HG03097 (cell line): ENCODE data around the gene PTN.
"Not testable (repeated sequence)": the region's sequence is repeated elsewhere in the genome, so short reads cannot be mapped to it uniquely, and the experiment has no call there.

Experiments
- ATAC-seq: cut with Tn5 transposase; IDR thresholded peaks from one replicate; pipeline ENCODE4 v1.9.1; 2021; ENCODE audit not compliant: unreplicated experiment, low FRiP score

PTN gene

GRCh38 chr7:137269240-137269639 lies 74.3 kb downstream of the PTN start:
- ATAC-seq, result no peak

DNA sequence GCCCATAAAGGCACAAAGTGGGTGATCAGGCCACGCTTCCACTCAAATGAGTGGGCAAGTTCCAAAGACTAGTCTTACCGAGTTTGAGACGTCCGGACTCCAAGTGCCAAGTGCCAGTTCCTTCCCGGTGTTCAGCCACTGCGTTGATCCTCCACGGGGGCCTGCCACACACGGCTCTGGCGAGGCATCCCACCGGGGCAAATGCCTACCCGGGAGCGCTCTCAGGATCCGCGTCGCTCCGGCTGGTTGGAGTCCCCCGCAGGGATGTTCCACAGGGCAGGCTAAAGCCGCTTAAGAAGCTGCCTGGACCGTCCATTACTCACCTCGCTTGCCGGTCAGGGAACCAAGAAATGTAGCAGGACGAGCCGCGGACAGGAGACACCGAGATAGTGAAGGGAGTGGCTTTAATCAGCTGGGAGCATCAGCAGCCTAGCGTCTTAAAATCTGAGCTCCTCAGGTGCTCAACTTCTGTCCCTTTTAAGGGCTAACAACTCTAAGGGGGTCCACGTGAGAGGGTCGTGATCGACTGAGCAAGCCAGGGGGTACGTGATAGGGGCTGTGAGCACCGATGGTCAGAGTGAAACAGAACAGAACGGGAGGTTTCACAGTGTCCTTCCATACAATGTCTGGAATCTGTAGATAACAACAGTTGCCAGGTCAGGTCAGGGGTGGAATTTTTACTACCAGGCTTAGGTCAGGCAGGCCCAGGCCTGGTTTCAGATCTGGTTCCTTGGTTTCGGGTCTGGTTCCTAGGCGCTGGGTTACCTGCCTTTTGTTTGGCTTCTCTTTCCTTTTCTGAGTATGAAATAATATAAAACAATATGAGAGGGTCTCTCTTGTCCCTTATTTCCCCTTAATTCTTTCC lies 75.3 kb downstream of the PTN start:
- not testable (repeated sequence) for ATAC-seq

GRCh38 chr7:137266764-137267163 lies 76.8 kb downstream of the PTN start:
- no peak for ATAC-seq

- not testable (repeated sequence) for ATAC-seq
Measured at GRCh38 chr7:137265480-137265879, 78.1 kb downstream of the PTN start.

- ATAC-seq, result no peak
Measured at GRCh38 chr7:137262599-137262998, 80.9 kb downstream of the PTN start.

GRCh38 chr7:137258552-137258951 lies 85.0 kb downstream of the PTN start:
- ATAC-seq, result no peak

GRCh38 chr7:137254766-137255165 lies 88.8 kb downstream of the PTN start:
- no peak for ATAC-seq

GRCh38 chr7:137245890-137246289 lies 97.6 kb downstream of the PTN start:
- no peak for ATAC-seq

GRCh38 chr7:137245186-137245585 lies 98.3 kb downstream of the PTN start:
- ATAC-seq, result no peak

GRCh38 chr7:137243741-137244140 lies 99.8 kb downstream of the PTN start:
- no peak for ATAC-seq

DNA sequence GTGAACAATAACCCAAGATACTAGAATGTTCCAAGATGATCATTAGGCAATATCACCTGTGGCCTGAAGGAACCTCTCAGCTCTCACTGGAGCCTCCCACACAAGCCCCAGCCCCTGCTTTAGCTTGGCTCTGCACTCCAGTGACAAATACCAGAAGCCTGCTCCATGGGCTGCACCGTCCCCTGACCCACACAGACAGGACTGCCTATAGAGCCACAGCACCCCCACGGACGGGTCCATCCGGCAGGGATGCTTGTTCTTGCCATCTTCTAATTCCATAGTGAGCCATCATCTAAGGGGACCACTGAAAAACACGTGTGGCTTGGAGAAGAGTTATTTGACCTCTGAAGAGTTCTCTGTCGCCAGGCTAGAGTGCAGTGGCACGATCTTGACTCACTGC lies 100.9 kb downstream of the PTN start:
- ATAC-seq, result no peak

- ATAC-seq, result no peak
Measured at GRCh38 chr7:137241655-137242360, 101.7 kb downstream of the PTN start.

DNA sequence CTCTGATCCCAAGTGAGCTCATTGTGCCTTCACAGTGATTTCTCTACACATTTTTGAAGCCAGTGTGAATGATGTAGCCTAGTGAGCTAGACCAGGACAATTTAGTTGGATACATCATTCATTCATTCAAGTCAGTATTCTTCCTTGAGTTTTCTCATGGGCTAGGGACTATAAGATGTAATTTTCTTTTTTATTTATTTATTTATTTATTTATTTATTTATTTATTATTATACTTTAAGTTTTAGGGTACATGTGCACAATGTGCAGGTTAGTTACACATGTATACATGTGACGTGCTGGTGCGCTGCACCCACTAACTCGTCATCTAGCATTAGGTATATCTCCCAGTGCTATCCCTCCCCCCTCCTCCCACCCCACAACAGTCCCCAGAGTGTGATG lies 104.3 kb downstream of the PTN start:
- ATAC-seq, result not testable (repeated sequence)

GRCh38 chr7:137235434-137235833 lies 108.1 kb downstream of the PTN start:
- ATAC-seq, result no peak

DNA sequence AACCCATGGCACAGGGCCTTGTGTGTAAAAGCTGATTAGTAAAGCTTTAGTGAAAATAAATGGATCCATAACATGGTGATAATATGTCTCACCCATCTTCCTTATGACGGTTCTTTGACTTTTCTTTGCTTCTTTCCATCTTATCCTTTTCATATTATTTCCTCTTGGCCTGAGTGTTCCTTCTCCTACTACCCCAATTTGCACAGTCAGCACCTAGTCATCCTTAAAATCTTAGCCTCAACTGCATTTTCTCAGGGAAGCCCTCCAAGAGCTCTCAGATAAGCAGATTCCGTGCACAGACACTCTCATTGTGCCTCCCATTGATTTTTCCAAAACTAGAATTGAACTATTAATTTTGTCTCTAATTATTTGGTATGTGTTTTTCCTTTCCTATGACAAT lies 112.4 kb downstream of the PTN start:
- no peak for ATAC-seq

GRCh38 chr7:137221467-137221866 lies 122.1 kb downstream of the PTN start:
- ATAC-seq, result no peak

GRCh38 chr7:137213744-137214143 lies 129.8 kb downstream of the PTN start:
- no peak for ATAC-seq

DNA sequence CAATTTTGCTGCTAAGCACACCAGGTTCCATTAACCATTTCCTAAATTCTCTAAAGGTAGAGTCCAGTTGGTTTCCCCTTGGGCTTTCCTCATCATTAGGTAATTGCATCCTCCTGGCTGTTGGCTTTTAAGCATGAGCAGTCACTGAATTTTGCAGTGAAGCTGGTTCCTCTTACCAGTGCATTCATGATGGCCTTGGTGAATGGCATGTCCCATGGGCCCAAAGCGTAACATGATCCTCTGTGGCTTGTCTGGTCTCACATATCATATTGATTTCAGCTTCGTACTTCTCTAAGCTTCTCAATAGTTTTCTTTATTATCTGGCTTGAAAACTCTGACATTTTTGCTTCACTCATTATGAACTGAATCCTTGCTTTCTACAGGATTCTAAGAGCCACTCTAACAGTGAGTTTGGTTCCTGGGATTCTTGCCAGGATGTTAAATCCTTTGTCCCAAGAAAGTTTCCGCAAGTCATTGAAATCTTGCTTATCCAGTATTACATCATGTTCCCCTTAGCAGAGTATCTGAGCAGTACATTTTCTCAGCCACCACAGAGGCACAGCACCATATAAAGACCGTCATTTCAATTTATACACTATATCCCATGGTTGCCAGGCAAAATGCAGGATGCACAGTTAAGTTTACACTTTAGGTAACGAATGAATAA lies 134.2 kb downstream of the PTN start:
- ATAC-seq, result no peak

DNA sequence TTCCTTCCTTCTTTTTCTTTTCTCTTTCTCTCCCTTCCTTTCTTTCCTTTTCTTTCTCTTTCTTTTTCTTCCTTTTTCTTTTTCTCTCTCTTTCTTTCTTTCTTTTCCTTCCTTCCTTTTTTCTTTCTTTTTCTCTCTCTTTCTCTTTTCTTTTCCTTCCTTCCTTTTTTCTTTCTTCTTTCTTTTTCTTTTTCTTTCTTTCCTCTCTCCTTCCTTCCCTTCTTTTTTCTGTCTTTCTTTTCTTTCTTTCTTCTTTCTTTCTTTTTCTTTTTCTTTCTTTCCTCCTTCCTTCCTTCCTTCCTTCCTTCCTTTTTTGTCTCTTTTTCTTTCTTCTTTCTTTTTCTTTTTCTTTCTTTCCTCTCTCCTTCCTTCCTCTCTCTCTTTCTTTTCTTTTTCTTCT lies 136.8 kb downstream of the PTN start:
- ATAC-seq, result no peak

DNA sequence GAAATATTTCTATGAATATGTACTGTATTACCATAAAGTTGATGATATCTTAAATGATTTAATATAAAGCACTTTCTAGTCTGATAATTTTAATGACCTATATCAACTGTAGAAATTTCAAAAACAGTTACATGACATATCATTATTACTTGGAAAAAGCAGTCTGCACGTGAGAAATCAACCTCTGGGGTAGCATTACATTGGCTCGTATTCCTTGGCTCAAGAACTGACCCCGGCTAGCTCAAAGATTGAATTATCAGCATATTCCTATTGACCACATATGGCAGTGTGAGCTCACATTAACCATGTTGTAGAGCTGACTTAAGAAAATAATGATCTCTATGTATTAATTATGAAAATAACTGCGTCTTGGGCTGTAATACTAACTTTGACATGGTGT lies 139.3 kb downstream of the PTN start:
- ATAC-seq, result no peak

- ATAC-seq, result no peak
Measured at GRCh38 chr7:137203351-137203750, 140.2 kb downstream of the PTN start.
